Natural killer cell (primary cell): Measurements from ENCODE around the gene ROR1. TPM values are rescaled to one million over a fixed set of nuclear protein-coding genes. Genes with fewer than 3 reads are reported as not detected.

Source experiments
- ATAC-seq, 3 donors: fragments of 150-1000 bp in 2 of 3; fragments of 200-7000 bp in 1 of 3; cut with Tn5 transposase; 1 replicate in 1 of 3; 2 replicates in 2 of 3; pipeline ENCODE4 v1.10.0; 2021; ENCODE audit warnings: mild to moderate bottlenecking in 2 of 3, moderate library complexity in 2 of 3
- DNase-seq, 2 donors: peaks; one replicate each; pipeline versions ENCODE4 v3.0.0 to v3.0.0-alpha.2; 2013 to 2021; ENCODE audit warnings: mixed read lengths in 1 of 2
- H3K27ac ChIP-seq: one replicate; pipeline ENCODE4 v1.5.1; 2013; ENCODE audit warnings: mild to moderate bottlenecking, low read length
- H3K27me3 ChIP-seq: one replicate; pipeline ENCODE4 v1.6.1; 2013; ENCODE audit warnings: low read length; ENCODE audit not compliant: control insufficient read depth, insufficient read depth
- H3K36me3 ChIP-seq: one replicate; pipeline ENCODE4 v1.6.1; 2013; ENCODE audit warnings: low read length; ENCODE audit not compliant: control insufficient read depth, insufficient read depth
- H3K4me1 ChIP-seq: one replicate; pipeline ENCODE4 v1.6.1; 2013; ENCODE audit warnings: low read length; ENCODE audit not compliant: control insufficient read depth, insufficient read depth
- H3K4me3 ChIP-seq: one replicate; pipeline ENCODE4 v1.5.1; 2013; ENCODE audit warnings: low read length
- H3K9me3 ChIP-seq: one replicate; pipeline ENCODE4 v1.6.1; 2013; ENCODE audit warnings: low read length; ENCODE audit not compliant: control insufficient read depth, insufficient read depth
- H3K27ac Mint-ChIP-seq, 2 donors: one replicate each; pipeline ENCODE4 v1.8.0; 2022; ENCODE audit warnings: mild to moderate bottlenecking in 2 of 2, mixed read lengths in 2 of 2, moderate library complexity in 1 of 2
- H3K27me3 Mint-ChIP-seq, 2 donors: one replicate each; pipeline ENCODE4 v1.8.0; 2022; ENCODE audit warnings: low read depth in 2 of 2, mixed read lengths in 2 of 2
- H3K36me3 Mint-ChIP-seq: one replicate; pipeline ENCODE4 v1.8.0; 2022; ENCODE audit warnings: mixed read lengths
- H3K4me1 Mint-ChIP-seq, 2 donors: one replicate each; pipeline ENCODE4 v1.8.0; 2022; ENCODE audit warnings: mixed read lengths in 2 of 2
- H3K4me3 Mint-ChIP-seq: one replicate; pipeline ENCODE4 v1.8.0; 2022; ENCODE audit warnings: mild to moderate bottlenecking, moderate library complexity, mixed read lengths
- H3K9me3 Mint-ChIP-seq, 2 donors: one replicate each; pipeline ENCODE4 v1.8.0; 2022; ENCODE audit warnings: mixed read lengths in 2 of 2
- CTCF ChIP-seq: fragments of 200-600 bp; IDR thresholded peaks from one replicate; pipeline ENCODE4 v1.8.0; 2022; ENCODE audit warnings: antibody characterized with exemption
- WGBS: methylation state at CpG from one replicate; pipeline ENCODE4 v1.1.7; 2013; ENCODE audit warnings: missing lambda C conversion rate; ENCODE audit not compliant: insufficient coverage; 5-methylcytosine and 5-hydroxymethylcytosine counted together
- intact Hi-C: fragments of 100-400 bp; cut with micrococcal nuclease; formaldehyde crosslinking; loops from one replicate; pipeline ENCODE4 v1.14.2; 2022
- total RNA-seq, 4 donors: library from RNA; stranded (reverse); fragments of 120-200 nt in 1 of 4; gene quantifications; one replicate each; pipeline versions ENCODE4 v1.2.3 to v1.2.4, GENCODE V29; 2013 to 2022

The ROR1 gene
- total RNA-seq, 3 donors from 2014 or later (not counting 1 experiment from before 2014, with no cell fraction given) = 0.05 to 0.35 (median 0.27) TPM

DNA sequence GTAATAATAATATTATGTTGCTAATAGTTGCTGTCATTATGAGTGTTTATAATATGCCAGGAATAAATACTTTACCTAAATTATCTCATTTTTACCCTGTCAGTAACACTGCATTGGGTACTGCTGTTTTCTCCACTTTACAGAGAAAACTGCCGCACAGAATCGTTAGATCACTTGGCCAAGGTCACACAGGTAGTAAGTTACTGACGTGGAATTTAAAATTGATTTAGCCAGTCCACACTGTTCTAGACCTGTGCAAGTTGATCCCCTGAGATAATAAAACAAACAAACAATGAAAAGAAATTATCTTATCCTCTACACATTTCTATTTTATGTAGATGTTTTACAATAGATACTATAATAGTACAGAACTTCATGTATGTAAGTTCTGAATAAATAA is 174.1 kb downstream of the ROR1 start:
- no peaks in the 10 kb centered on the region for H3K4me1 ChIP-seq
- intact Hi-C loops = no loop called here
- H3K4me1 Mint-ChIP-seq = no peaks in the 10 kb centered on the region
- H3K36me3 ChIP-seq = no peaks in the 10 kb centered on the region
- no peak overlapping the region for H3K4me3 Mint-ChIP-seq
- ATAC-seq (no peak), DNase-seq (no peak)
- H3K27ac Mint-ChIP-seq = no peak overlapping the region
- no peaks in the 10 kb centered on the region for H3K36me3 Mint-ChIP-seq
- H3K27me3 ChIP-seq = no peaks in the 10 kb centered on the region
- no peak overlapping the region for H3K27ac ChIP-seq
- no peaks in the 10 kb centered on the region for H3K9me3 ChIP-seq
- no peaks in the 10 kb centered on the region for H3K9me3 Mint-ChIP-seq
- TF ChIP-seq CTCF = no peak
- H3K4me3 ChIP-seq = no peak overlapping the region
- H3K27me3 Mint-ChIP-seq = peaks cover 0 to 3% of the 10 kb centered on the region in 2 donors
- 97% methylated on average over 3 of the region's 3 CpGs for WGBS

DNA sequence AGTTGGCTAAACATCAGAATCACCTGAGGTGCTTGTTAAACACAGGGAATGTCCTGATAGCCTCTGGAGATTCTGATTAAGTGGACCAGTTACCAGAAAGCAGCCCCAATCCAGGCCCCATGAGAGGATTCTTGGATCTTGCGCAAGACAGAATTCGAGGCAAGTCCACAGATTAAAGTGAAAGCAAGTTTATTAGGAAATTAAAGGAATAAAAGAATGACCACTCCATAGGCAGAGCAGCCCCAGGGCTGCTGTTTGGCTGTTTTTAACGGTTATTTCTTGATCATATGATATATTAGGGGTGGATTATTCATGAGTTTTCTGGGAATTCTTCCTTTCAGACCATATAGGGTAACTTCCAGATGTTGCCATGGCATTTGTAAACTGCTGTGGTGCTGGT is 176.2 kb downstream of the ROR1 start:
- DNase-seq (no peak), ATAC-seq (no peak)
- no peak overlapping the region for H3K27ac Mint-ChIP-seq
- H3K27me3 Mint-ChIP-seq = peaks cover 0 to 6% of the 10 kb centered on the region in 2 donors
- H3K4me1 Mint-ChIP-seq = no peaks in the 10 kb centered on the region
- no peaks in the 10 kb centered on the region for H3K4me1 ChIP-seq
- peaks cover 4% of the 10 kb centered on the region for H3K9me3 ChIP-seq
- intact Hi-C loops = no loop called here
- peaks cover 11% of the 10 kb centered on the region for H3K36me3 Mint-ChIP-seq
- TF ChIP-seq CTCF = no peak
- H3K4me3 Mint-ChIP-seq = no peak overlapping the region
- 70% methylated on average over 3 of the region's 3 CpGs for WGBS
- H3K4me3 ChIP-seq = no peak overlapping the region
- no peak overlapping the region for H3K27ac ChIP-seq
- peaks cover 4 to 7% of the 10 kb centered on the region in 2 donors for H3K9me3 Mint-ChIP-seq
- H3K36me3 ChIP-seq = no peaks in the 10 kb centered on the region
- no peaks in the 10 kb centered on the region for H3K27me3 ChIP-seq

DNA sequence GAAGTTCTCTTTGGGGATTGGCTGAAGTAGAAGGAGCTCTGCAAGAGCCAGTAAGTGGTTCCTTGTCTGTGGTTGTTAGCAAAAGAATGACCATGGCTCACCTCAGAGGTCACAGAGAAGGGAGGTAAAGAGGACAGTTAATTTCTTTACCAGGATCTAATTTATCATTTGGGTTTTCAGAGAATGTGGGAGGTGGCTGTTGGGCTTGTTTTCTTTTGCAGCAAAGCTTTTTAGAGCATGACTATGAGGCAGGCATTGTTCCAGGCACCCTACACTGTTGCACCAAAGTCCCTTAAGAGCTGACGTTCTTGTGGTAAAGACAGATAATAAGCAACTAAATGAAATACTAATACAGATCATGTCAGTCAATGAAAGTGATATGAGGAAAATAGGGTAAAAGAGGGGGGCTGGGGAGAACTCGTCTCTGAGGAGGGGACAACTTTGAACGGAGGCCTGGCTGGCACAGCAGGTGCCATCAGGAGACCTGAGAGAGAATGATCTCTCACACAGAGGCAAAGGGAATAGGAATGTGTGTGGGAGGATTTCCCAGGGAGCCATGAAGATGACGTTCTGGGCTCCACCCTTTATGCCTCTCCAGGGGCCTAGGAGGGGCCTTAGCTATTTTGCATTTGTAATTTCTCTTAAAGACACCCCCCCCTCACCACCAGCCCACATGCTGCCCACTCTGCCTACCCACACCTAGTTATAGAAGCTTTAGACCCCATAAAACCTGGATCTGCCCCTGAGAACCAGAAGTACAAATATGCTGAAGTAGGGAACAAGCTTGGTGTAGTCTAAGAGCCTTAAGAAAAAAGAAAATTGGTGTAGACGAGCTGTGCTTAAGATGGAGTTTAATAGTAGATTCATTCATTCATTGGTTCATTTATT is 177.5 kb downstream of the ROR1 start:
- no peak for TF ChIP-seq CTCF
- H3K27me3 Mint-ChIP-seq = peaks cover 0 to 10% of the 10 kb centered on the region in 2 donors
- ATAC-seq = no peak

More for the DNA sequence above, 177.5 kb downstream of the ROR1 start:
- Histone ChIP-seq H3K9me3 (peaks cover 4% of the 10 kb centered on the region), H3K36me3 (no peaks in the 10 kb centered on the region), H3K4me1 (no peaks in the 10 kb centered on the region), H3K27ac (no peak overlapping the region), H3K27me3 (no peaks in the 10 kb centered on the region), H3K4me3 (no peak overlapping the region)
- no peaks in the 10 kb centered on the region for H3K4me1 Mint-ChIP-seq
- no peak overlapping the region for H3K27ac Mint-ChIP-seq
- intact Hi-C loops = no loop called here
- H3K36me3 Mint-ChIP-seq = peaks cover 11% of the 10 kb centered on the region
- no peak for DNase-seq
- no peak overlapping the region for H3K4me3 Mint-ChIP-seq
- H3K9me3 Mint-ChIP-seq = peaks cover 4 to 7% of the 10 kb centered on the region in 2 donors
- 84% methylated on average over 3 of the region's 5 CpGs for WGBS
